Ovary (tissue), 9 donors: ENCODE measurements around the gene RPS6KA5. TPM values are rescaled to one million over a fixed set of nuclear protein-coding genes. Genes with fewer than 3 reads are reported as not detected.
"Not testable (repeated sequence)": the region's sequence is repeated elsewhere in the genome, so short reads cannot be mapped to it uniquely, and the experiment has no call there.

Source experiments
- DNase-seq, 5 donors: peaks; one replicate each; pipeline ENCODE4 v3.0.0-alpha.2; 2019 to 2020
- H3K27ac ChIP-seq, 2 donors: fragments of 200-600 bp; one replicate each; pipeline versions ENCODE4 v1.5.1 to v1.8.0; 2019 to 2022
- H3K27me3 ChIP-seq: fragments of 200-600 bp; one replicate; pipeline ENCODE4 v1.8.0; 2022
- H3K36me3 ChIP-seq: fragments of 200-600 bp; sonication (generic); one replicate; pipeline ENCODE4 v1.5.1; 2019
- H3K4me1 ChIP-seq: one replicate; pipeline ENCODE4 v1.8.1; 2013; ENCODE audit warnings: mild to moderate bottlenecking, moderate library complexity; ENCODE audit not compliant: insufficient read depth
- H3K4me3 ChIP-seq: fragments of 200-600 bp; sonication (generic); one replicate; pipeline ENCODE4 v1.5.1; 2017
- H3K9me3 ChIP-seq, 2 donors: fragments of 200-600 bp in 1 of 2; sonication (generic) in 1 of 2; one replicate each; pipeline versions ENCODE4 v1.5.1 to v1.8.1; 2013 to 2019; ENCODE audit warnings: mild to moderate bottlenecking in 1 of 2, moderate library complexity in 1 of 2
- CTCF ChIP-seq, 3 donors: fragments of 450-650 bp in 2 of 3; fragments of 200-600 bp in 1 of 3; IDR thresholded peaks; one replicate each; pipeline versions ENCODE4 v1.5.1 to v1.8.0; 2016 to 2022; ENCODE audit warnings: antibody characterized with exemption in 3 of 3, mild to moderate bottlenecking in 1 of 3
- EP300 ChIP-seq: sonication (generic); formaldehyde crosslinking; IDR thresholded peaks from one replicate; pipeline ENCODE4 v1.6.1; 2017; ENCODE audit warnings: antibody characterized with exemption
- POLR2A ChIP-seq: fragments of 450-650 bp; IDR thresholded peaks from one replicate; pipeline ENCODE4 v1.6.1; 2017; ENCODE audit warnings: antibody characterized with exemption, mild to moderate bottlenecking, moderate library complexity
- WGBS, 3 donors: extraction: QIAGEN DNeasy Blood & Tissue Kit in 1 of 3; methylation state at CpG; one replicate each; pipeline versions ENCODE4 v1.1.5 to v1.1.7; 2013 to 2017; 5-methylcytosine and 5-hydroxymethylcytosine counted together
- intact Hi-C, 4 donors: fragments of 100-400 bp; cut with DNase I; formaldehyde crosslinking; loops; one replicate each; pipeline versions ENCODE4 v1.11.0 to v1.15.1; 2022 to 2023
- polyA plus RNA-seq, 2 donors: library from polyadenylated mRNA; stranded (reverse); fragments of 200-250 nt in 1 of 2; fragments of 350-450 nt in 1 of 2; fragmentation: Illumina TruSeq in 1 of 2; extraction: RNeasy Lipid Tissue Mini Kit (QIAGEN cat#74804) in 1 of 2; gene quantifications; one replicate each; pipeline ENCODE4 v1.2.3, GENCODE V29; 2013 to 2014
- total RNA-seq, 7 donors: library from RNA; depleted of rRNA in 2 of 7; stranded (reverse); fragments of >200 nt in 2 of 7; fragmentation: NEBNext Ultra II Directional in 3 of 7; extraction: Animal tissue kit (Norgen Biotek cat#: 25700) in 3 of 7; gene quantifications; one replicate each; pipeline versions ENCODE4 v1.1.0 to v1.2.4, GENCODE V29; 2016 to 2023
- donor health status: DM: no; HTN: no; CAD: no; lungs with moderate emphysema.
- donor health status: DM: no; HTN: no; CAD: no.
- donor health status: Bipolar disorder and iron deficiency.
- donor health status: DM: yes; HTN: yes; CAD: no.
- donor health status: DM: no; HTN: no; CAD: no.
- donor health status: DM: yes; HTN: yes; CAD: no.

The RPS6KA5 gene
- total and polyA plus RNA-seq, 9 donors, result 3.8 to 19.0 (median 8.4) TPM

- 77 to 92% (median 81%) methylated on average over 3 of the region's 3 CpGs for WGBS, 3 donors
- intact Hi-C loops, result no loop called here
These were observed 220.6 kb downstream of the RPS6KA5 start for GRCh38 chr14:90839889-90840266.

GRCh38 chr14:90839024-90839888, 221.2 kb downstream of the RPS6KA5 start:
- TF ChIP-seq POLR2A (no peak), CTCF (IDR thresholded peaks at IDR 0.05) (no peak), EP300 (no peak)
- peak overlapping the region in 1 of 2 donors; percentile 53 for H3K27ac ChIP-seq
- H3K36me3 ChIP-seq, result no peaks in the 10 kb centered on the region
- peak in 2 of 5 donors; percentile 44 to 60 for DNase-seq
- intact Hi-C loops, result no loop called here
- H3K4me1 ChIP-seq, result no peaks in the 10 kb centered on the region
- H3K27me3 ChIP-seq, result no peaks in the 10 kb centered on the region
- no peaks in the 10 kb centered on the region for H3K9me3 ChIP-seq
- WGBS, 3 donors, result 21 to 24% (median 24%) methylated on average over 10 of the region's 10 CpGs
- H3K4me3 ChIP-seq, result no peak overlapping the region

More at GRCh38 chr14:90839889-90840266, 220.6 kb downstream of the RPS6KA5 start:
- Histone ChIP-seq H3K4me3 (no peak overlapping the region), H3K9me3 (no peaks in the 10 kb centered on the region), H3K27me3 (no peaks in the 10 kb centered on the region), H3K4me1 (no peaks in the 10 kb centered on the region), H3K27ac (peak overlapping the region in 1 of 2 donors; percentile 53), H3K36me3 (no peaks in the 10 kb centered on the region)
- DNase-seq, result no peak
- TF ChIP-seq CTCF (IDR thresholded peaks at IDR 0.05), result no peak
- TF ChIP-seq EP300, result no peak

GRCh38 chr14:90838531-90838930, 221.9 kb downstream of the RPS6KA5 start:
- H3K36me3 ChIP-seq, H3K9me3 ChIP-seq, H3K4me3 ChIP-seq, H3K4me1 ChIP-seq, intact Hi-C loops, DNase-seq, H3K27me3 ChIP-seq: not testable (repeated sequence)
- WGBS, 3 donors, result 78 to 84% (median 80%) methylated on average over 8 of the region's 8 CpGs
- peak overlapping the region in 1 of 2 donors; percentile 53 for H3K27ac ChIP-seq

- WGBS, 3 donors, result 84 to 87% (median 86%) methylated on average over 9 of the region's 9 CpGs
- Histone ChIP-seq H3K27ac (no peak overlapping the region), H3K36me3 (no peaks in the 10 kb centered on the region), H3K9me3 (no peaks in the 10 kb centered on the region), H3K4me3 (no peak overlapping the region), H3K4me1 (no peaks in the 10 kb centered on the region), H3K27me3 (no peaks in the 10 kb centered on the region)
- intact Hi-C loops, result no loop called here
- no peak for TF ChIP-seq CTCF (IDR thresholded peaks at IDR 0.05)
- no peak for TF ChIP-seq POLR2A
- no peak for DNase-seq
These were observed 223.1 kb downstream of the RPS6KA5 start for GRCh38 chr14:90837355-90837754.

GRCh38 chr14:90836692-90837063, 223.8 kb downstream of the RPS6KA5 start:
- TF ChIP-seq POLR2A, result no peak
- TF ChIP-seq EP300, result no peak
- no peak for TF ChIP-seq CTCF (IDR thresholded peaks at IDR 0.05)
- H3K9me3 ChIP-seq, result no peaks in the 10 kb centered on the region
- DNase-seq, result no peak
- 87 to 91% (median 90%) methylated on average over 7 of the region's 7 CpGs for WGBS, 3 donors
- no peaks in the 10 kb centered on the region for H3K36me3 ChIP-seq
- H3K4me1 ChIP-seq, result no peaks in the 10 kb centered on the region
- intact Hi-C loops, result no loop called here
- no peaks in the 10 kb centered on the region for H3K27me3 ChIP-seq
- H3K4me3 ChIP-seq, result no peak overlapping the region
- H3K27ac ChIP-seq, result no peak overlapping the region
